ENCODE data around the gene LBH. TPM values are rescaled to one million over a fixed set of nuclear protein-coding genes. Genes with fewer than 3 reads are reported as not detected.

LBH gene
- total RNA-seq, 1 donor, result 21.1 TPM

- DNase-seq (ENCODE audit: low read depth), result no peak
- no peak for TF ChIP-seq CTCF (IDR thresholded peaks at IDR 0.05; ENCODE audit: insufficient read depth, low read length)
- no peak overlapping the region for H3K4me3 ChIP-seq (ENCODE audit: low read depth, low read length)
Measured at GRCh38 chr2:30209227-30209626, 22.1 kb upstream of the LBH start.

GRCh38 chr2:30213326-30213725 lies 18.0 kb upstream of the LBH start:
- no peak for DNase-seq (ENCODE audit: low read depth)
- H3K4me3 ChIP-seq (ENCODE audit: low read depth, low read length), result no peak overlapping the region
- no peak for TF ChIP-seq CTCF (IDR thresholded peaks at IDR 0.05; ENCODE audit: insufficient read depth, low read length)

- DNase-seq (ENCODE audit: low read depth), result no peak
- TF ChIP-seq CTCF (IDR thresholded peaks at IDR 0.05; ENCODE audit: insufficient read depth, low read length), result no peak
- H3K4me3 ChIP-seq (ENCODE audit: low read depth, low read length), result no peak overlapping the region
Measured at GRCh38 chr2:30213907-30214463, 17.3 kb upstream of the LBH start.

- H3K4me3 ChIP-seq (ENCODE audit: low read depth, low read length), result no peak overlapping the region
- no peak for TF ChIP-seq CTCF (IDR thresholded peaks at IDR 0.05; ENCODE audit: insufficient read depth, low read length)
- DNase-seq (ENCODE audit: low read depth), result peak; percentile 72
Measured at GRCh38 chr2:30216157-30216556, 15.2 kb upstream of the LBH start.

- DNase-seq (ENCODE audit: low read depth), result no peak
- no peak overlapping the region for H3K4me3 ChIP-seq (ENCODE audit: low read depth, low read length)
- TF ChIP-seq CTCF (IDR thresholded peaks at IDR 0.05; ENCODE audit: insufficient read depth, low read length), result no peak
Measured at GRCh38 chr2:30217644-30218337, 13.5 kb upstream of the LBH start.

GRCh38 chr2:30218338-30218713 lies 13.0 kb upstream of the LBH start:
- DNase-seq (ENCODE audit: low read depth), result no peak
- TF ChIP-seq CTCF (IDR thresholded peaks at IDR 0.05; ENCODE audit: insufficient read depth, low read length), result no peak

GRCh38 chr2:30218814-30219213 lies 12.5 kb upstream of the LBH start:
- DNase-seq (ENCODE audit: low read depth), result no peak
- H3K4me3 ChIP-seq (ENCODE audit: low read depth, low read length), result no peak overlapping the region
- no peak for TF ChIP-seq CTCF (IDR thresholded peaks at IDR 0.05; ENCODE audit: insufficient read depth, low read length)

More at GRCh38 chr2:30218338-30218713, 13.0 kb upstream of the LBH start:
- no peak overlapping the region for H3K4me3 ChIP-seq (ENCODE audit: low read depth, low read length)
